GF-D8 (cell line): ENCODE results near the gene IL18R1.

Experiments
- DNase-seq: peaks from one replicate; lab custom pipeline; 2025; lab: John Stamatoyannopoulos, UW

Gene IL18R1

DNA sequence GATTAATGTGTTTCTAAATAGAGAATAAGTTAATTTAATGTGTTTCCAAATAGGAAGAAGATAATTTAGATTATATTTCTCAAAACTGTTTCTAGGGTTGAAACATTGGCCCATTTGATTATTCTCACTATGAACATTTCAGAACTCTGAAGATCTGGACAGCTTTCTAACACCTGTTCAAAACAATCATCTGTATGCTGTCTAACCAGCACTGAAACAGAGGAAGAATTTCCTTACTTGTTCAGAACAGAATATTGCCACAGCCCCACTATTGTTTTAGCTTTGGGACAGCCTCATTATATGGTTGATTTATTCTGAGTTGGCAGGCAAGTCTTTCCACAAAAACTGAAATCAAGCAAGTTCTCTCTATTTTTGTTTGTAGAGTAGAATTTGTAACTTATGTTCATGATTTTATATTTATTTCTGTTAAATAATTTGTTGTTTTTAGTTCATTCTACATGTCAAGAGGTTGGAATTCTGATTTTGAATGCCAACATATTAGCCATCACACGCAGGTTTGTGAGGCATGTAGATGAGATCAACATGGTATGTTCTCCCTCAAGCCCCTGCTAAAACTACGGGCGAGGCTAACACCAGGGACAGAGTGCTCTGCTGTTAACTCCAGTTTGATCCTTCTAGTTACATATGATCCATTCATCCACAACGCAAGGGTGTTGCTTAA, 78.5 kb downstream of the IL18R1 start:
- no peak for DNase-seq

DNA sequence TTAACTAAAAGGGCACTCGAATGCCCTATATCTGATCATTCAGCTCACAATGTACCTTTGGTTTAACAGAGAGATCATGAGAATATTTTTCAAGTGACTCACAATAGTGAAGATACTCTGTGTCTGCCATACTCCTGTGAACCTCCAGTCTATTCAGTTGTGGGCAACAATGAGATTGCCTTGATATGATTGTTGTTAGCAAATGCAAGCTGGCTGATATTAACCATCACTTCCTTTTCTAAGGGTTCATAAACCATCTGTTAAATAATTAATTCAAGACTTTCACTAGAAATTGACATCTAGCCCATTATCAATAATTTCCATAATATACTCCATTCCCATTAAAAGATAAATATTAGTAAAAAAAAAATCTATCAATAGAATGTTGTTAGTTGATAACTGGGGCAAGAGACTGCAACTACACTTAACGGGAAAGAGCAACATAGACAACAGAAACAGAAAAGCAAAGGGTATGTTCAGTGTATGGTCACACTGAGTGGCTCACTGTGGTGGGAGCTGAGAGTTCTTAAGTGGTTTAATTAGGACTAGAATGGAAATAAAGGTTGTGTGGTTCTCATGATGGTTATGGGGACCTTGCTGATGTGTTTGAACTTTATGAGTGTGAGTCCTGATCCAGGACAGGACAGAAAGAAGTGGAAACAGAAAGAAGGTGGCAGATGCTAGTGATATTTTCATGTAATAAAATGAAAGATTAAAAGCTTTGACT, 79.2 kb downstream of the IL18R1 start:
- DNase-seq: no peak

DNA sequence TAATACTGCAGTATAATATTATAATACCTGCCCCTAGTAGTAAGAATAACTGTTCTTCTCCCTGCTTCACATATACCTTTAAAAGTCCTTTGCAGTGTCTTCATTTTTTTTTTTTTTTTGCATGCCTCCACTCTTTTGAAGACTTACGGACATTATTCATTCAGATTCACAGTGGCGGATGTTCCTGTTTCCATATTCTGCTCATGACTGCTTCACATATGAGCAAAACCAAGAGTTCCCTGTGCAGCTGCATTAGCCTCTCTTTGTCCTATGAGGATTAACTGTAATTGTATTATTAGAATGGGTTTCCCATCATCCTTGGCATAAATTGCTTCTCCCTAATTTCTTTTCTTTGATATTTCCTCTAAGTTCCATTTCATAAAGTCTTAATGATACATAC, 80.1 kb downstream of the IL18R1 start:
- no peak for DNase-seq

DNA sequence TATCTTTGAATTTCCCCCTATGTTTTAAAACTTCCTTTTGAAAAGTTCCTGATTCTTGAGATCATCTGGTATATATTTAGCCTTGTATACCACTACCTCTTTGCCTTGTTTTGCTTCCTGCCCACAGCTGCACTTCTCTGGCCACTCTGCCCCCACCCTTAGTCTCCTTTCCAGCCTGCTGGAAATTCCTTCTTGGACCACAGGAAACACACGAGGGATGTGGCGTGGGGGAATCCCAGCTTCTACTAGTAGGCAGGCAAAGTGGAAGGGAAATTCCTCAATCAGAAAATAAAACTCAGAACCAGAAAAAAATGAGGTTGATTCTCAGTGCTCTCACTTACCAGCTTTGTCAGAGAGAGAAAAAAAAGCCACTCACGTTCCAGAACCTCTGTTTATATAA, 80.7 kb downstream of the IL18R1 start:
- no peak for DNase-seq

DNA sequence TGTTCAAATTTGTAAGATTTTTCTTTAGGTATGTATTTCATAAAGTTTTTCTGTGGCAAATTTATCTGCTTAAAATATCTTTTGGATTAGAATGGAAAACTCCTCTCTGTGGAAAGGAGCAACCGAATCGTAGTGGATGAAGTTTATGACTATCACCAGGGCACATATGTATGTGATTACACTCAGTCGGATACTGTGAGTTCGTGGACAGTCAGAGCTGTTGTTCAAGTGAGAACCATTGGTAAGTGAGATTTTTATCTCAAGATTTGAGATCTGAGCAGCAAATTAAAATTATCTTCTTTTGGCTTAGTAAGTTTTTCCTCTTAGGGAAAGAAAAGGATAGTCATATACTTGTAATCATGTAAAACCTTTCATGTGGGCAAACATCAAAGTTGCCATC, 81.5 kb downstream of the IL18R1 start:
- DNase-seq: no peak

DNA sequence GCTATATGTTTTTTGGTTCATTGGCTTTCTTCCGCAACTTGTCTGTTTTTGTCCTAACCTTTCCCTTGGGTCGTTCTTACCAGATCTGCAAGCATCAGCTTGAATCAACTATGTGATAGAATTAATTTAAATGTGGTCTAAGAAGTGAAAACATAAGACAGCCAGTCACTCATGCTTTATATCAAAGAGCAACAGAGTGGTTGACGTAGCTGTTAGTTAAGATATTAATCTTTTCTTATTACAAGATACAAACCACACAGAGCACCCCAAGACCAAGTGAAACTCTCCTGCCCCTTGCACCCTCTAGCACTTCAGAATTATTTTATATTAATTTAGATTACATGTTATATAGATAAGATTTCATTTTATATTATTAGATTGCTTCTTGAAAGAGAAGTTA, 82.5 kb downstream of the IL18R1 start:
- no peak for DNase-seq

DNA sequence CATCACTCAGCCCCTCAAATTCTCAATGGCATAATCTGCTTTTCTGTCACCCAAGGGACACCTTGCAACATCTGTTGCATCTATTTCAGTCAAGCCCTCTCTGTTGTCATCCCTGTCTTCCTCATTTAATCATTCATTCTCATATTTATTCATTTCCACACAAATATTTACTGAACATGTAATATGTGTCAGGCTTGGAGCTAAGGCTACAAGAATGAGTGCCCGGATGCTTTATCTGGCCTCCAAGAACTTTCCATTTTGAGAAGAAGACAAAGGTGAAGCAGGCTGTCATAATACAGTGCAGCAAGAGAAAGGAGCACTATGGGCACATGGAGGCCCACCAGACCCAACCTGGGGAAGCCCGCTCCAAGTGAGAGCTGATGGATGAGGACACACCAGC, 83.0 kb downstream of the IL18R1 start:
- DNase-seq: no peak

DNA sequence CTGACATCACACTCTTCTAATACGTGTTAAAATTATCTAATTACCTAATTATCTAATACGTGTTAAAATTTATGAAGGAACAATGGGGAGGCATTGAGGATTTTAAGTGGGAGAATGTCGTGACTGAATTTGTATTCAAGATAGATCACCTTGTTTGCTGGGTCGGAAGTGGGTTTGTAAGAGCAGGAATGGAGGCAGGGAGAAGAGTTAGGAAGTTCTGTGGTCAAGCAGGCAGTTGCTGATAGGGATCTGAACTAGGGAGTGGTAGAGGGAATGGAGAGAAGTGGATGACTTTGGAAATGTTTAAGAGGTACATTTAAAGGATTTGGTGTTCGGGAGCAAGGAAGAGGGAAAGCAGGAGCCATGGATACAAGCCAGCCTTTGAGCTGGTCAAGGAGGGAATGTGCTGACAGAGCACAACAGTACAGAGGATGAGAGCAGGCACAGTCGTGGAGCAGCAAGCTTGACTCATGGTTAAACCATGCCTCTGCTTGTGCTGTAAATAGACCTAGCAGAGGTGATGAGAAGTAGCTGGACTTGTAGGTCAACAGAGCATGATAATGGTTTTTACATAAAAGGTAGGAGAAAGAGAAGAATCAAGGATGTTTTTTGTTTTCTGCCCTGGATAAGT, 83.6 kb downstream of the IL18R1 start:
- no peak for DNase-seq

DNA sequence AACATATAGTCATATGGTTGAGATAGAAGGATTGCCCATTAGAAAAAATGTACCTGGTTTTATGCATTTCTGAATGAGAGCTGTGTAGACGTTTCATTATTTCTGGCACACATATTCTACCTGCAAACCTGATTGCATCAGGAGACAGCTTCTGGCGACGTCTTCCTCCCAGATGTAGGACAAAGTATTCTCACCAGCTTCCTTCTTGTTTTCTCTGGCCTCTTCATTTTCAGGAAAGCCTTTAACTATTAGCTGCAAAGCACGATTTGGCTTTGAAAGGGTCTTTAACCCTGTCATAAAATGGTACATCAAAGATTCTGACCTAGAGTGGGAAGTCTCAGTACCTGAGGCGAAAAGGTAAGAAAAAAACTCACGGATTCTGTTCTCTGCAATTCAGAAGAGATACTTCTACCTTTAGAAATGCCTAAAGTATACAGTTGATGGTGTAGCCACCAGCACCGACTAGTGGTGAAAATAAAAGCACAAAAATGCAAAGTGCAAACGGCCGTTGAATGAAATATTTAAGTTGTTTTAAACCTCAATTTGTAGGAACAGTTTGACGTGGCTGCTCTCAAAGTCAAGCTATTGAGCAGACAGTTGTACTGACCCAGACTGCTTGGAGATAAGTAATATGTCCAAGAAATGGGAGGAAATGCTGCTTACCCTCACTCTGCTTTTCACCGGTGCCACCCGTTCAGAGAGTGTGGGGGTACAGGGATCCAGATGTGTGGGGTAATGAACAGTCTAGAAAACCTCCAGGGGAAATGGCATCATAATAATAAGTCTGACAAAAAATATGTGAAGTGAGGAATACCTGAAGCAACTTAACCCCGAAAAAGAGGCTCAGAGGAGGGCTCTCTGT, 87.6 kb downstream of the IL18R1 start:
- DNase-seq: peak; percentile 65

DNA sequence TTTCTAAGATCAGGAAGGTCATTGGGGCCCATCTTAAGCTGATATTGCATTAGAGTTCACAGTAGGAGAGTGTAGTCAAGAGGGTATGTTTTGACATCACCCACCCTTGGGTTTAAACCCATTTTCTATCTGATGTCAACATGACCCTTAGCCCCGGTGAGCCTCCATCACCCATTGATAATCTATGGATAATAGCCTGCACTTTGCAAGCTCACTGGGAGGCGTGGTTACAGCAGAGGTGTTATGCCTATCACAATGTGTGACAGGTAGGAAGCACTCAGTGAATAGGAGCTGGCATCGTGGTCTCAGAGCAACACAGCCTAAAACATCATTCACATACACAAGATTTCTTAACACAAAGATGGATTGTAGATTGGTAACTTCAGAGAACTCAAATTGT, 88.6 kb downstream of the IL18R1 start:
- no peak for DNase-seq

DNA sequence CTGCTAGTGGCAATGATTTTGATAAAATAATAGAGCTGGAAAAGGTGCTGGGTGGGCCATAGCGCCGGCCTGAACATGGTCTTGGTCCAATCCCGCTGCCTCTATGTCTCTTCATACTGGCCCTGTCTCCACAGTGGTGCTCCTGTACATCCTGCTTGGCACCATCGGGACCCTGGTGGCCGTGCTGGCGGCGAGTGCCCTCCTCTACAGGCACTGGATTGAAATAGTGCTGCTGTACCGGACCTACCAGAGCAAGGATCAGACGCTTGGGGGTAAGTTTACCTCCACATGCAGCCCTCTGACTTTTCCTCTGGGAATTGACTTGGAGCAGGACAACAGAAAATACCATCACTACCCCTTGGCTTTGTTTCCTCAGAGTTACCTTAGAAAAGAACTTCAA, 91.3 kb downstream of the IL18R1 start:
- no peak for DNase-seq
